Activated effector memory CD4-positive, alpha-beta T cell treated with Interleukin-2 at 50 U/mL for 16 hours (primary cell): ENCODE measurements around the gene MOAP1.
A peak's percentile ranks its signal among the peaks of the same experiment; 100 is the strongest.
"Not testable (repeated sequence)": the region's sequence is repeated elsewhere in the genome, so short reads cannot be mapped to it uniquely, and the experiment has no call there.

Source experiments
- DNase-seq: peaks from one replicate; pipeline ENCODE4 v3.0.0-alpha.2; 2020

MOAP1 gene

GRCh38 chr14:93142854-93143652, 41.6 kb downstream of the MOAP1 start:
- DNase-seq: no peak

- no peak for DNase-seq
These were observed 46.8 kb downstream of the MOAP1 start for GRCh38 chr14:93137864-93138263.

GRCh38 chr14:93136508-93136907, 48.2 kb downstream of the MOAP1 start:
- DNase-seq: not testable (repeated sequence)

- DNase-seq: no peak
These were observed 48.7 kb downstream of the MOAP1 start for GRCh38 chr14:93136009-93136408.

- no peak for DNase-seq
These were observed 49.3 kb downstream of the MOAP1 start for GRCh38 chr14:93135399-93135798.

- DNase-seq: no peak
These were observed 51.2 kb downstream of the MOAP1 start for GRCh38 chr14:93133464-93133863.

GRCh38 chr14:93132472-93133065, 52.1 kb downstream of the MOAP1 start:
- peak; percentile 4 for DNase-seq
